Natural killer cell (primary cell): ENCODE data around the gene CAPN13. TPM values are rescaled to one million over a fixed set of nuclear protein-coding genes. Genes with fewer than 3 reads are reported as not detected.

Experiments used
- ATAC-seq, 3 donors: fragments of 150-1000 bp in 2 of 3; fragments of 200-7000 bp in 1 of 3; cut with Tn5 transposase; 1 replicate in 1 of 3; 2 replicates in 2 of 3; pipeline ENCODE4 v1.10.0; 2021; ENCODE audit warnings: mild to moderate bottlenecking in 2 of 3, moderate library complexity in 2 of 3
- DNase-seq, 2 donors: peaks; one replicate each; pipeline versions ENCODE4 v3.0.0 to v3.0.0-alpha.2; 2013 to 2021; ENCODE audit warnings: mixed read lengths in 1 of 2
- H3K27ac ChIP-seq: one replicate; pipeline ENCODE4 v1.5.1; 2013; ENCODE audit warnings: mild to moderate bottlenecking, low read length
- H3K27me3 ChIP-seq: one replicate; pipeline ENCODE4 v1.6.1; 2013; ENCODE audit warnings: low read length; ENCODE audit not compliant: control insufficient read depth, insufficient read depth
- H3K36me3 ChIP-seq: one replicate; pipeline ENCODE4 v1.6.1; 2013; ENCODE audit warnings: low read length; ENCODE audit not compliant: control insufficient read depth, insufficient read depth
- H3K4me1 ChIP-seq: one replicate; pipeline ENCODE4 v1.6.1; 2013; ENCODE audit warnings: low read length; ENCODE audit not compliant: control insufficient read depth, insufficient read depth
- H3K4me3 ChIP-seq: one replicate; pipeline ENCODE4 v1.5.1; 2013; ENCODE audit warnings: low read length
- H3K9me3 ChIP-seq: one replicate; pipeline ENCODE4 v1.6.1; 2013; ENCODE audit warnings: low read length; ENCODE audit not compliant: control insufficient read depth, insufficient read depth
- H3K27ac Mint-ChIP-seq, 2 donors: one replicate each; pipeline ENCODE4 v1.8.0; 2022; ENCODE audit warnings: mild to moderate bottlenecking in 2 of 2, mixed read lengths in 2 of 2, moderate library complexity in 1 of 2
- H3K27me3 Mint-ChIP-seq, 2 donors: one replicate each; pipeline ENCODE4 v1.8.0; 2022; ENCODE audit warnings: low read depth in 2 of 2, mixed read lengths in 2 of 2
- H3K36me3 Mint-ChIP-seq: one replicate; pipeline ENCODE4 v1.8.0; 2022; ENCODE audit warnings: mixed read lengths
- H3K4me1 Mint-ChIP-seq, 2 donors: one replicate each; pipeline ENCODE4 v1.8.0; 2022; ENCODE audit warnings: mixed read lengths in 2 of 2
- H3K4me3 Mint-ChIP-seq: one replicate; pipeline ENCODE4 v1.8.0; 2022; ENCODE audit warnings: mild to moderate bottlenecking, moderate library complexity, mixed read lengths
- H3K9me3 Mint-ChIP-seq, 2 donors: one replicate each; pipeline ENCODE4 v1.8.0; 2022; ENCODE audit warnings: mixed read lengths in 2 of 2
- WGBS: methylation state at CpG from one replicate; pipeline ENCODE4 v1.1.7; 2013; ENCODE audit warnings: missing lambda C conversion rate; ENCODE audit not compliant: insufficient coverage; 5-methylcytosine and 5-hydroxymethylcytosine counted together
- intact Hi-C: fragments of 100-400 bp; cut with micrococcal nuclease; formaldehyde crosslinking; loops from one replicate; pipeline ENCODE4 v1.14.2; 2022
- total RNA-seq, 4 donors: library from RNA; stranded (reverse); fragments of 120-200 nt in 1 of 4; gene quantifications; one replicate each; pipeline versions ENCODE4 v1.2.3 to v1.2.4, GENCODE V29; 2013 to 2022
- TF ChIP-seq, protein P1 (sequence below): fragments of 200-600 bp; IDR thresholded peaks from one replicate; pipeline ENCODE4 v1.8.0; 2022; ENCODE audit warnings: antibody characterized with exemption

Gene CAPN13
- total RNA-seq, 3 donors from 2014 or later (not counting 1 experiment from before 2014, with no cell fraction given), result not detected

DNA sequence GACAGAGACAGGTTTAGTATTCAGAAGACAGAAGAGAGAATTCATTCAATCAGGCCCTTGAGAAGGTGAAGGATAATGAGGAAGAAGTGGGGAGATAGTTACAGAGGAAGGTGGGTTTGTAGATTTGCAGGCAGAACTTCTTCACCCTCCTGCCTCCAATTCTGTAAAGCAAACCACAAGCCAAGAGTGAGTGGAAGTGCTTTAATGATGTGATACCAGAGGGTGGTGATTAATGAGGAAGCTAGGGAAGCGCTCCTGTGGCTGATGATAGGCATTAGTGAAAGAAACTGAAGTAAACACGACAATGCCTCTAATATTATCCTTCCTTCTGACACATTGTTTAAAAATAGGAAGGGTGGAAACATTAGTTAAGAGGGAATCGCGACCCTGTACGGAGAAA, 78.2 kb downstream of the CAPN13 start:
- Histone ChIP-seq H3K9me3 (no peaks in the 10 kb centered on the region), H3K27ac (no peak overlapping the region), H3K27me3 (no peaks in the 10 kb centered on the region), H3K36me3 (no peaks in the 10 kb centered on the region), H3K4me1 (no peaks in the 10 kb centered on the region), H3K4me3 (no peak overlapping the region)
- TF ChIP-seq, protein P1, sequence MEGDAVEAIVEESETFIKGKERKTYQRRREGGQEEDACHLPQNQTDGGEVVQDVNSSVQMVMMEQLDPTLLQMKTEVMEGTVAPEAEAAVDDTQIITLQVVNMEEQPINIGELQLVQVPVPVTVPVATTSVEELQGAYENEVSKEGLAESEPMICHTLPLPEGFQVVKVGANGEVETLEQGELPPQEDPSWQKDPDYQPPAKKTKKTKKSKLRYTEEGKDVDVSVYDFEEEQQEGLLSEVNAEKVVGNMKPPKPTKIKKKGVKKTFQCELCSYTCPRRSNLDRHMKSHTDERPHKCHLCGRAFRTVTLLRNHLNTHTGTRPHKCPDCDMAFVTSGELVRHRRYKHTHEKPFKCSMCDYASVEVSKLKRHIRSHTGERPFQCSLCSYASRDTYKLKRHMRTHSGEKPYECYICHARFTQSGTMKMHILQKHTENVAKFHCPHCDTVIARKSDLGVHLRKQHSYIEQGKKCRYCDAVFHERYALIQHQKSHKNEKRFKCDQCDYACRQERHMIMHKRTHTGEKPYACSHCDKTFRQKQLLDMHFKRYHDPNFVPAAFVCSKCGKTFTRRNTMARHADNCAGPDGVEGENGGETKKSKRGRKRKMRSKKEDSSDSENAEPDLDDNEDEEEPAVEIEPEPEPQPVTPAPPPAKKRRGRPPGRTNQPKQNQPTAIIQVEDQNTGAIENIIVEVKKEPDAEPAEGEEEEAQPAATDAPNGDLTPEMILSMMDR, result no peak
- Mint-ChIP-seq H3K4me1 (no peaks in the 10 kb centered on the region), H3K4me3 (no peak overlapping the region), H3K27me3 (peaks cover 13 to 15% of the 10 kb centered on the region in 2 donors), H3K27ac (no peak overlapping the region), H3K9me3 (no peaks in the 10 kb centered on the region), H3K36me3 (no peaks in the 10 kb centered on the region)
- intact Hi-C loops, result no loop called here
- DNase-seq (no peak), ATAC-seq (no peak)
- 96% methylated on average over 3 of the region's 5 CpGs for WGBS

DNA sequence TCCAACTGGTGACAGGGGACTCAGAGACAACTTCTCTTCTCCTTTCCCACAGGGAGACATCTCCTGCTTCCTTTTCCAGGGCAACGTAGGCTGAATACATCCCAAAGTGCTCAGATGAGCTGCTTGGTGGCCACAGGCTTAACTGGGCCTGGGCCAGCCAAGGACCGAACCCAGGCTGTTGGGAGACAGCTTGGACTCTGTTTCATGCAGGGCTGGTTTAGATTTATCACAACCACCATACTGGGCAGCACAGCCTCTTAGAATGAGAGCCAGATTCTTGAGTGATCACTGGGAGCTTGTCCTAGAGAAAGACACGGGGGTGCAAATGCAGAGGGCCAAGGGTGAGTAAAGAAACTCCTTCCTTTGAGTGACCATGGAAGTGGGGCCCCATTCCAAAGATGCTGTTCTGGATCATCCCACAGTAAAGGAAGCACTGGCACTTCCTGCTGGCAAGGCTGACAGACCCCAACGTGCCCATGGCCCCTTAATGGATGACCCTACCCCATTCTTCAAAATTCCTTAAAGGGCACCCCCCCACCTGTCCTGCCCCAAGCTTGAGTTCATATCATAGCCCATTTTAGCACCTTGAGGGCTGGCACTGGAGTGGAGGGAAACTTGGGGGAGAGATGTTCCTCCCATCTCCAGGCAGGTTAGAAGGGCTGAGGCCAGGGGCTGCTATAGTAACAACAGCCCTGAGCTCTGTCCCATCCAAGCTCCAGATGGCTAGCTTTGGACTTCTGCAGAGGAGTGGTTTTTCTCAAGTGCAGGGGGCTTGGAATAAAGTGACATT, 84.1 kb downstream of the CAPN13 start:
- 75% methylated on average over 4 of the region's 4 CpGs for WGBS
- H3K4me1 Mint-ChIP-seq, result no peaks in the 10 kb centered on the region
- H3K27ac Mint-ChIP-seq, result no peak overlapping the region
- Histone ChIP-seq H3K36me3 (no peaks in the 10 kb centered on the region), H3K4me3 (no peak overlapping the region), H3K27ac (no peak overlapping the region), H3K27me3 (no peaks in the 10 kb centered on the region), H3K4me1 (no peaks in the 10 kb centered on the region), H3K9me3 (no peaks in the 10 kb centered on the region)
- TF ChIP-seq, protein P1, result no peak
- H3K4me3 Mint-ChIP-seq, result no peak overlapping the region
- H3K27me3 Mint-ChIP-seq, result peaks cover 30 to 35% of the 10 kb centered on the region in 2 donors
- no peak for ATAC-seq
- no peaks in the 10 kb centered on the region for H3K9me3 Mint-ChIP-seq
- intact Hi-C loops, result no loop called here
- no peak for DNase-seq
- no peaks in the 10 kb centered on the region for H3K36me3 Mint-ChIP-seq

DNA sequence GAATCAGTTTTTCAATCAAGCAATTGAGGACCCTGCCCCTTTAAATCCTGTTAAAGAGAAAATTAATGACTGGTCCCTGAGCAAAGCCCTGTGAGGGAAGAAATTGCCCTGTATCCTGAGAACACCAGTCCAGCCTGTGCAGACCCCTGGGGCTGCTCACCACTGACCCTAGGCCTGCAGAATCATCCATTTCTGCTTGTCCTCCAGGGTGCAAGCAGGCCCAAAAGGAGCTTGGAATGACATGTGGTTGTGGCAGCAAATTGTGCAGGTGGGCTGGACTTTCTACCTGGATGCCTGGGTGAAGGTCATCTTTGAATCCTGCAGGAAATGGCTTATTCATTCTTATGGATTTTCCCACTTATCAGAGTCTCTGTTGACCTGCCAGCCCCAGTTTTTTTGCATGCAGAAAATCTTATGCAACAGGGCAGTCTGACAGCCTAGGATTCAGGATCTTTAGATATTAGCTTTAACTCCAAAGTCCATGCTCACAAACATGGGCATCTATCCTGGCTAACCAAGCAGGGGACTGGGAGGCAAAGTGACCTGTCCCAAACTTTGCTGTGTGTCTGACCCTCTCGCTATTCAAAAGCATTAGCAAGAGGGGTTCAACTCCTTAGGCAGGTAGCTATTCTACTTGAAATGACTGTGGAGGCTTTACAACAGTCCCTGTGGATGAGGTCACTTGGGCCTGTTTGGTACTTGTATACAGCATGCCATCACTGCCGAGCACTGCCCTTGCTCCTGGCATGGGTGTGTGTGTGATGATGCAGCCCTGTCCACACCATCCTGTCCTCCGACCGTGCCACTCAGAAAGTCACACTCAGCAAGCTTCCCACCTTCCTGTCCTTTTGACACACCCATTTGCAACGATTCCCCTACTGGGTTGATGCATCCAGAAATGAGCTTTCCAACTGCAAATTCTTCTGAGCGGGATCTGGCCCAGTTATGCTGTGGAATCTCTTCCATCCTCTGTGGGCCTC, 85.3 kb downstream of the CAPN13 start:
- DNase-seq (no peak), ATAC-seq (no peak)
- no peaks in the 10 kb centered on the region for H3K4me1 Mint-ChIP-seq
- Histone ChIP-seq H3K27me3 (no peaks in the 10 kb centered on the region), H3K4me1 (no peaks in the 10 kb centered on the region), H3K27ac (no peak overlapping the region), H3K4me3 (no peak overlapping the region), H3K36me3 (no peaks in the 10 kb centered on the region), H3K9me3 (no peaks in the 10 kb centered on the region)
- TF ChIP-seq, protein P1, result no peak
- no peak overlapping the region for H3K27ac Mint-ChIP-seq
- whole genome bisulfite sequencing, result 83% methylated on average over 6 of the region's 6 CpGs
- peaks cover 30 to 37% of the 10 kb centered on the region in 2 donors for H3K27me3 Mint-ChIP-seq
- intact Hi-C loops, result no loop called here
- no peaks in the 10 kb centered on the region for H3K36me3 Mint-ChIP-seq
- H3K9me3 Mint-ChIP-seq, result no peaks in the 10 kb centered on the region
- H3K4me3 Mint-ChIP-seq, result no peak overlapping the region
